Smooth muscle cell (in vitro differentiated cells): ENCODE data around the gene CRABP2. TPM values are rescaled to one million over a fixed set of nuclear protein-coding genes. Genes with fewer than 3 reads are reported as not detected.

Experiments
- DNase-seq: peaks from one replicate; lab custom pipeline; 2025; ENCODE audit not compliant: unreplicated experiment; lab: John Stamatoyannopoulos, UW
- H2AFZ ChIP-seq: fragments of 200-600 bp; sonication (generic); 2 replicates; pipeline ENCODE4 v1.6.0; 2016; ENCODE audit warnings: antibody characterized with exemption, low read depth, mild to moderate bottlenecking
- H3F3A ChIP-seq: fragments of 200-600 bp; sonication (generic); 2 replicates; pipeline ENCODE4 v1.6.0; 2017; ENCODE audit warnings: antibody characterized with exemption, low read depth
- H3K27ac ChIP-seq: fragments of 200-600 bp; sonication (generic); 2 replicates; pipeline ENCODE4 v1.5.1; 2016; ENCODE audit warnings: low read depth, mild to moderate bottlenecking
- H3K27me3 ChIP-seq: fragments of 200-600 bp; sonication (generic); 2 replicates; pipeline ENCODE4 v1.6.1; 2016; ENCODE audit warnings: low read depth, mild to moderate bottlenecking
- H3K36me3 ChIP-seq: fragments of 200-600 bp; sonication (generic); 2 replicates; pipeline ENCODE4 v1.5.1; 2016; ENCODE audit warnings: low read depth
- H3K4me1 ChIP-seq: fragments of 200-600 bp; sonication (generic); 2 replicates; pipeline ENCODE4 v1.5.1; 2016; ENCODE audit warnings: low read depth
- H3K4me2 ChIP-seq: fragments of 200-600 bp; sonication (generic); 2 replicates; pipeline ENCODE4 v1.6.0; 2016; ENCODE audit warnings: mild to moderate bottlenecking
- H3K4me3 ChIP-seq: fragments of 200-600 bp; sonication (generic); 2 replicates; pipeline ENCODE4 v1.5.1; 2016; ENCODE audit warnings: mild to moderate bottlenecking
- H3K79me2 ChIP-seq: fragments of 200-600 bp; sonication (generic); 2 replicates; pipeline ENCODE4 v1.6.0; 2016; ENCODE audit warnings: low read depth, mild to moderate bottlenecking
- H3K9ac ChIP-seq: fragments of 200-600 bp; sonication (generic); 2 replicates; pipeline ENCODE4 v1.6.0; 2016; ENCODE audit warnings: low read depth
- H3K9me3 ChIP-seq: fragments of 200-600 bp; sonication (generic); replicated peaks from 2 replicates; pipeline ENCODE4 v1.5.1; 2016; ENCODE audit warnings: low read depth
- H4K20me1 ChIP-seq: fragments of 200-600 bp; sonication (generic); 2 replicates; pipeline ENCODE4 v1.6.0; 2016; ENCODE audit warnings: low read depth
- WGBS: methylation state at CpG from one replicate; pipeline ENCODE4 v1.1.7; 2016; ENCODE audit warnings: low lambda C conversion rate; 5-methylcytosine and 5-hydroxymethylcytosine counted together
- polyA plus RNA-seq: library from polyadenylated mRNA; unstranded; fragments of >200 nt; fragmentation: Nextera tagmentation; extraction: Ambion mirVana; gene quantifications from 2 replicates; pipeline ENCODE4 v1.2.1, GENCODE V29; 2016
- total RNA-seq: library from RNA; depleted of rRNA; stranded (reverse); fragments of >200 nt; gene quantifications from 2 replicates; pipeline ENCODE4 v1.2.3, GENCODE V29; 2014
- TF ChIP-seq, protein P1 (sequence below): fragments of 200-600 bp; sonication (generic); IDR thresholded peaks from 2 replicates; pipeline ENCODE4 v1.5.1; 2017; ENCODE audit warnings: borderline replicate concordance, mild to moderate bottlenecking, antibody characterized with exemption; ENCODE audit not compliant: insufficient read depth, poor library complexity, severe bottlenecking

The CRABP2 gene
- total and polyA plus RNA-seq, 2 experiments from 2014 or later = 86.6 to 145 TPM

DNA sequence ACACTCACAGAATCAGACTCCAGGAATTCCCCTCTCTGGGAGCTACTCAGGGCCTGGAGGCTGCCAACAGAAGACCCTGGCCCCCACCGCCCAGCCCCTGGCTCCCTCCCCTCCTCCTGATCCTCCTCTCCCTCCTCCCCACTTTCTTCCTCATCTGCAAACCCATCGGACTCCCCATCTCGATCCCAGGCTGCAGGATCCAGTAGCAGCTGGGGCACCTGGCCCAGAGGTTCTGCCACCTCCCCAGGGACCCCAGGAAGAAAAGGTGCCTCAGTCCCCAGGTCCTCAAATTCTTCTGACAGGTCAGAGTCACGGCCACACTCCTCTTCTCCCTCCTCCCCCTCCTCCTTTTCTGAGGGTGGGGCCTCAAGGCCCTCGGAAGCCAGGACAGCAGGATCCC lies 35.6 kb downstream of the CRABP2 start:
- H3F3A ChIP-seq = peaks cover 16% of the 10 kb centered on the region
- DNase-seq = no peak
- TF ChIP-seq, protein P1, sequence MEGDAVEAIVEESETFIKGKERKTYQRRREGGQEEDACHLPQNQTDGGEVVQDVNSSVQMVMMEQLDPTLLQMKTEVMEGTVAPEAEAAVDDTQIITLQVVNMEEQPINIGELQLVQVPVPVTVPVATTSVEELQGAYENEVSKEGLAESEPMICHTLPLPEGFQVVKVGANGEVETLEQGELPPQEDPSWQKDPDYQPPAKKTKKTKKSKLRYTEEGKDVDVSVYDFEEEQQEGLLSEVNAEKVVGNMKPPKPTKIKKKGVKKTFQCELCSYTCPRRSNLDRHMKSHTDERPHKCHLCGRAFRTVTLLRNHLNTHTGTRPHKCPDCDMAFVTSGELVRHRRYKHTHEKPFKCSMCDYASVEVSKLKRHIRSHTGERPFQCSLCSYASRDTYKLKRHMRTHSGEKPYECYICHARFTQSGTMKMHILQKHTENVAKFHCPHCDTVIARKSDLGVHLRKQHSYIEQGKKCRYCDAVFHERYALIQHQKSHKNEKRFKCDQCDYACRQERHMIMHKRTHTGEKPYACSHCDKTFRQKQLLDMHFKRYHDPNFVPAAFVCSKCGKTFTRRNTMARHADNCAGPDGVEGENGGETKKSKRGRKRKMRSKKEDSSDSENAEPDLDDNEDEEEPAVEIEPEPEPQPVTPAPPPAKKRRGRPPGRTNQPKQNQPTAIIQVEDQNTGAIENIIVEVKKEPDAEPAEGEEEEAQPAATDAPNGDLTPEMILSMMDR = no peak
- H3K4me2 ChIP-seq = no peak overlapping the region
- H3K9me3 ChIP-seq = no peaks in the 10 kb centered on the region
- H3K4me3 ChIP-seq = no peak overlapping the region
- peaks cover 17% of the 10 kb centered on the region for H3K79me2 ChIP-seq
- peaks cover 54% of the 10 kb centered on the region for H3K4me1 ChIP-seq
- H2AFZ ChIP-seq = no peak overlapping the region
- H3K27me3 ChIP-seq = no peaks in the 10 kb centered on the region
- H3K36me3 ChIP-seq = no peaks in the 10 kb centered on the region
- peaks cover 17% of the 10 kb centered on the region for H4K20me1 ChIP-seq
- H3K27ac ChIP-seq = no peak overlapping the region
- no peak overlapping the region for H3K9ac ChIP-seq
- 69% methylated on average over 5 of the region's 5 CpGs for WGBS

DNA sequence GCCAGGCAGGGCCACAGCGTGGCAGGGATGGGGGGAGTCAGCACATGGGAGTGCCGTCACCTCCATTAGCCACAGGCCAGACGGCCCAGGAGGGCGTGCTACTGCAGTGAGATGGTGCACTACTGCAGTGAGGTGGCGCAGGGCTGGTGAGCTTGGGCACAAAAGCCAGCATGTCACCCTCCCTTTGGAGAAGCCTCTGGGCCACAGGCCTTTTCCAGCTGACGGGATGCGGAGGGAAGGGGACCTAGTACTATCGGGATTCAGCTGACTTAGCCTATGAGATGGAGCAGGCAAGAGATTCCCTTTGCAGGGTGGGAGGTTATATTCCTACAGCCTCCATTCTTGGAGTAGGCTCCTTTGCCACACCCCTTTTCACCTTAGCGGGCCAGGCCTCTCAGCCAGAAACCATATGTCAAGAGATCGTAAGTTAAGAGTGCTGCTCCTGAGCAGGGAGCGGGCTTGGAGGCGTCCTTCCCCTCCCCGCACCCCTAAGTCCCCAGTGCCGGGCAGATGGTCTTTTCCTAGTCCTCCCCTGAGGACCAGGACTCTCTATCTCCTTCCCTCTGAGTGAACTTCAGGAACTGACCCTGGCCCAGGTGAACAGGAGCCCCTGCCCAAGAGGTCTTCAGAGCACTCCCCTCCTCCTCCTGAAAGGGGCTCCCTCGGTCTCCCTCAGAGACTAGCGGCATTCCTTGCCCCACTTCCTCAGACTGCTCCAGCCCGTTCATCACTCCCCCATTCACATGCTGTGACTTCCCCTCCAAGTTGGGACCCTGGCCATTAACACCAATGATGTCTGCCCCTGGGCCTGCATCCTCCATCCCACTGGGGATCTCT lies 36.4 kb downstream of the CRABP2 start:
- Histone ChIP-seq H3K9ac (no peak overlapping the region), H4K20me1 (peaks cover 9% of the 10 kb centered on the region), H3K79me2 (peaks cover 11% of the 10 kb centered on the region), H3K9me3 (no peaks in the 10 kb centered on the region), H3K36me3 (no peaks in the 10 kb centered on the region), H3K27ac (peak overlapping the region; percentile 73), H3F3A (peaks cover 17% of the 10 kb centered on the region), H3K4me2 (peak overlapping the region; percentile 66), H2AFZ (no peak overlapping the region), H3K4me1 (peaks cover 54% of the 10 kb centered on the region), H3K4me3 (no peak overlapping the region), H3K27me3 (no peaks in the 10 kb centered on the region)
- DNase-seq = no peak
- 39% methylated on average over 17 of the region's 17 CpGs for WGBS
- TF ChIP-seq, protein P1 = no peak

DNA sequence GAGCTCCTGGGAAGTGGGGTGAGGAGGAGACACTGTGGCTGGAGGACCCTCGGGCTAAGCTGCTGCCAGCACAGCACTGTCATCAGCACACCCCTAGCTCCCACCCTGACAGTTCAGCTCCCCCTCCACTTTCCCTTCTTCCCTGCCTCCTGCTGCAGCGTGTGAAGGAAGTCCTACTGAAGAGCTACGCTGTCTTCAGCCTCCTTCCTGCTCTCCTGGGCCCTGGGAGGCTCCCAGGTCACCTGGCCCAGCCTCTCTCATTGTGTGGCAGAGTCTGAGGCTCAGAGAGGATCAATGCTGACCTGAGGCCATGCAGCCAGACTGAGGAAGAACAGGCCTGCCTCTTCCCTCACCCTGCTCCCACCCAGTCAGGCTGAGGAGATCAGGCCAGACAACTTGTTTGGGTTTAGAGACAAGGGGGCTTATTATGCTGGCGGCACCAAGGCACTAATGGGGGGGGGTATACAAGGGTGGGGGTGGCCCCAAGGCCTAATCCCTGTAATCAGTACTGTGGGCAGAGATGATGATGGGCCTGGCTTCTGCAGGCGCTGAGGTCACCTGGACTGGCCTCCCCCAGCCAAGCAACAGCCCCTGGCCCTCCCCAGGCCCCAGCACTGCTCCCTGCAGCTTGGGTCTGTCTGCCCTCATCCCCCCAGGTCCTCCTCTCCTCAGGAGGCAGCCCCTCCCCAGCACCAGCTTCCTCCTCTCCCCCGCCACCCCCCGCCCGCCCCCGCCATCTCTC lies 37.2 kb downstream of the CRABP2 start:
- 5% methylated on average over 4 of the region's 9 CpGs for WGBS
- H3F3A ChIP-seq = peaks cover 17% of the 10 kb centered on the region
- H3K9ac ChIP-seq = no peak overlapping the region
- no peak overlapping the region for H3K4me3 ChIP-seq
- H3K27ac ChIP-seq = peak overlapping the region; percentile 73
- peak overlapping the region; percentile 66 for H3K4me2 ChIP-seq
- peaks cover 56% of the 10 kb centered on the region for H3K4me1 ChIP-seq
- H3K27me3 ChIP-seq = no peaks in the 10 kb centered on the region
- no peaks in the 10 kb centered on the region for H3K9me3 ChIP-seq
- peaks cover under 1% of the 10 kb centered on the region for H4K20me1 ChIP-seq
- H2AFZ ChIP-seq = peak overlapping the region; percentile 58
- H3K79me2 ChIP-seq = peaks cover 6% of the 10 kb centered on the region
- no peaks in the 10 kb centered on the region for H3K36me3 ChIP-seq
- TF ChIP-seq, protein P1 = no peak
- DNase-seq = no peak
